NCI-H2107 treated with DMSO at 0.1 percent for 48 hours (cell line): ENCODE measurements around the gene CABP7.

Experiments
- DNase-seq: peaks from one replicate; lab custom pipeline; 2025; ENCODE audit not compliant: unreplicated experiment; lab: John Stamatoyannopoulos, UW

The CABP7 gene

DNA sequence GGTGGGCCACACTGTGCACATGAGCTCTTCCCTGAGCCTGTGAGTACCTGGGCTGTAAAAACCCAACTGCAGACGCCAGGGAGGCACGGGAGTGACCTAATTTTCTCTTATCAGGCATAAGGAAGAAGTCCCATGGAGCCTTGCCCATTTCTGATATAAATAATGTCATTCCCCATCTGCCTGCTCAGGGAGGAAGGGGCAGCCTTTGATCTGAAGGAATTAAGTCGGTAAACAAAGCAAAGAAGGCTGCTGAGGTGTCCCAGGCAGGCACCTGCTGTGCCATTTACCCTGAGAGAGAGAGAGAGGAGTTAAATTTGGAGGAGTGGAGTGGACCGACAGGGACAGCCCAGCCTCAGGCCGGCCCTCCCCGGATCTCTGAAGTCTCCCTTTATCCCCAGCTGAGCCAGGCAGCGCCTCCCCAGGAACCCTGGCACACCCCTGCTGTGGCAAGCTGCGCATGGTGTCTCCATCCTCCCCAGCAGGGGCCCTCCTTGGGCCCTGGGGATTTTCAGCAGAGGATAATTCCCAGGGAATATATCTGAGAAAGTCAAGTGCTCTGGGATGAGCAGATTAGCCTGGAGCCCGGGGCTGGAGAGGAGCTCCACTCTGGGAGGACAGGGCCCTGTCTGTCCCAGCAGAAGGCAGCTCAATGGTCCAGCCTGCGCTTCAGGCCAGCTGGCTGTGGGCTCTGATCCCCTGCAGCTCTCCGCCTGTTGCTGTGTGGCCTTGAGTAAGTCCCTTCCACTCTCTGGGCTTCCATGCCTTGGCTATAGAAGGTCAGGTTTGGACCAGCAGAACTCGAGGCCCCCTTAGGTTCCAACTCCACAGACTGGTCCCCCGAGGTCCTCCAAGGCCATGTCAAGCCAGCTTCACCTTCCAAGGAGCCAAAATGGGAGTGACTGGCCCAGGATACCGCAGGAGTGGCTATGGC is 17.5 kb upstream of the CABP7 start:
- DNase-seq = peak; percentile 8

DNA sequence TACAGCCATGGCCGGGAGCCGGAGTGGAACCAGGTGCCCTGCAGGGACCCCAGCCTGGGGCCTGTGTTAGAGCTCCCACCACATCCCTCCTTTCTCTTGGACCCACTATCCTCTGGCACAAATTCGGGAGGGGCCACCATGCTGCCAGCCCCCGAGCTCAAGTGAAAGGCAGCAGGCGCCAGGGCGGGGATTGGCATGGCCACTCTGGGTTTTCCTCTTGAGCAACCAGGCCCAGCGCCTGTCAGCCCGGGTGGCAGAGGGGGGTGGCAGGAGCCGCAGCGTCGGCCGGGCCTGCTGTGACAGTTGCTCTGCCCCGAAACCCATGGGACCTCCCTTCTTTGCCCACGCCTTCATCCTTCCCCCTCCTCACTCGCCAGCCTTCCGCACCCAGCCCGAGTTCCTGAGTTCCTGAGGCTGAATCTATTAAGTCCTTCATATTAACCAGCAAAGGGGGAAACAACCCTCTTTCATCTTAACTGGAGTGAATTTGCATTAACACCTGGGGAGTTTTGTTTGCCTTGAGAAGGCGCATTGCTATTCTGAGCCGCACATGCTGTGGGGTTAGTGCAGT is 16.8 kb upstream of the CABP7 start:
- peak; percentile 31 for DNase-seq

DNA sequence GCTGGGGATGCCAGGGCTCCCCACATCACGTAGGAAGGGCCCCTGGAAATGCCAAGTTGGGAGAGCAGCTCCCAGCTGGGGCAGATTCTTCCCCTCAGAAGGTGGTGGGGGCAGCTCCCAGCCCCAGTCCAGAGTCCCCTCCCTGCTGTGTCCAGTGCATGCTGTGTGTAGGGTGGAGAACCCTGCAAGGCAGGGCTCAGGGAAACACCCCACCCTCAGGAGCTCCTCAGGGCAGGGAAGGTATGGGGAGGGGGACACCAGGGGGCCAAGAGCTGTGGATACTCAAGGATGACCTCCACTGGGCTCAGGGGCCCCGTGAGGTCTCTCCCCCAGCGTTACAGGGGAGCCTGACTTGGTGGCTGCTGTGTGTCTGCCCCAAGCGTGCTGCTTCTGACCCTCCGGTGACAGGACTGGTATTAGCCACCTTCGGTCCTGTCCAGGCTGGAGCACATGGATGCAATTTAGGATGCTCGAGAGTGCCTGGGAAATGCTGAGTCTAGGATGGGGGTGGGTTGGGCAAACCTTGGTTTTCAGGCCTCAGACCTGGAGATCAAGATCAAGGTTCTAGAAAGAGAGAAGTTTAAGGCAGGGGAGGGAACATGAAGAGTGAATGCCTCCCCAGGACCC is 16.1 kb upstream of the CABP7 start:
- DNase-seq = no peak

DNA sequence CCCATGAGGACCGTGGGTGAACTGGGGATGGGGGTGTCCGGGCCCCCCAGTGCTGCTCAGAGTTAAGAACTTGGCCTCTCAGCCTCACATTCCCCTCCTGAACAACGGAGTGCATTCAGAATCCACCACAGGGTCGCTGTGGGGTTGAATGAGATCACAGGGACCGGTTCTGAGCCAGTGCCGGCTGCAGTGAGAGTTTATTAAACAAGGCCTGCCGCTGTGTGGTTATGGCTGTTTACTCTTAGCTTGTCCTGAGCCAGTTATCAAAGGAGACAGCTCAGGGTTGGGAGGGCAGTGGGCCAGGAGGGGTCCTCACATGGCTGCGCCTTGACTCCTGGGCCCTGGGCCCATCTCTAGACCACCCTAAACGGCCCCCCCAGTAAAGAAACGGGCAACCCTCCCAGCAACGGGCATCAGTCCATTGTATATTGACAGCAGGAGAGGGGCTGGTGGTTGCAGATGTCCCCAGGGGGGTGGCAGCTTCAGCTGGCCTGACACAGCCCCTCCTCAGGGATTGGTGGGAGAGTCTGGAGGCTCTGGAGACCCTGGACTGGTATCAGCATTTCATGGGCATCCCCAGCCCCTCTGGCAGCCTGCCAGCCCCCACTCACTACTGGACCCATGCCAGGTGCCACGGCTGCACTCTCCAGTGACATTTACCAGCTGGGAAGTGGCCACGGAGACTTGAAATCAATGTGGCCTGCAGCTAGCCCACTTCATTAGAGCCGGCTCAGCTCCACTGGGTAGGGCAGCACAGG is 15.1 kb upstream of the CABP7 start:
- DNase-seq = peak; percentile 39

DNA sequence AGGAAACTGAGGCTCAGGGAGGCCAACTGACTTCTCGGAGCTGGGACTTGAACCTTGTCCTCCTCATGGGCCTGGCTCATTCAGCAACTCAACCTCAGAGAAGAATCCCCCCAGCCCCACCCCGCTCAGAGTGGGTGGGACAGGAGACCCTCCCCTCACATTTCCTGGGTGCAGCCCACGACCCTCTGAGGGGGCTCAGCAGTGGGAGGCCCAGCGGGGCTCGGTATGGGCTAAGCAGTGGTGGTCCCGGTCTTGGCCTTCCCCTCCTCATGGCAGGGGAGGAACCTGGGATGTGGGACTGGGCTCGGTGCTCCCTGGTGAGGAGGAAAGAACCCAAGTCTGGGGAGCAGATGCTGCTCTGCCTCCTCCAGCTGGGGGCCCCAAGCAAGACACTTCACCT is 14.2 kb upstream of the CABP7 start:
- no peak for DNase-seq

DNA sequence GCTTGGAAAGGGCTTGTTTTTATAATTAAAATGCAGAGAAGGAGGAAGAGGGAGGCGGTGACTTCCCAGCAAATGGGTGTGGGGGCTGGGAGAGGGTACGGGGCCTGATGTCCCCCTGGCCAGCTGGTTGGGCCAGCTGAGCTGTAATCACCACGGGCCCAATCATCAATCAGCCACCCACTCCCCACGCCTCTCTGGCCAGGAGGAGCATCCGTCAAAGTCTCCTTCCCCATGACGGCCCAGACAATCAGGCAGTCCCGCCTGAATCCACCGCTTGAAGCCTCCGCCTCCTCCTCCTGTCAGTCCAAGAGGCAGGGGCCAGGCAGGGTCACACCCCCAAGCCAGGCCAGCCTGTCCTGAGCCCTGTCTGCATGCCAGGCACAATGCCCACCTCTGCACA is 13.3 kb upstream of the CABP7 start:
- DNase-seq = no peak

DNA sequence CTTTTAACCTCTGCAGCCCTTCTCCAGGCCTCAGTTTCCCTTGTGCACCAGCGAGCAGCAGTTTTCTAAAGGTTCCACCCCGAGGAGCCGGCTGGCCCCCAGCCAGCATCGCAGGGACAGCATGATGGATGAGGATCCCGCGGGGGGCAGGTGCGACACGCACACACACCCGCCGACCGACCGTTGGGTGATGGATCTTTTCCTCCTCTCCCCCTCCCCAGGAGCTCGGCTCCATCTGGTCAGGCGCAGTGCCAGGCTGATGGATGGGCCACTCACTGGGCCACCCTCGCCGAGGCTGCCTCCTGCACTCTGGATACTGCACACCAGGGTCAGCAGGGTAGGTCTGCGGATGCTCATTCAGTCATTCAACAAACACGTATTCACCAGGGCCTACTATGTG is 12.8 kb upstream of the CABP7 start:
- DNase-seq = no peak

DNA sequence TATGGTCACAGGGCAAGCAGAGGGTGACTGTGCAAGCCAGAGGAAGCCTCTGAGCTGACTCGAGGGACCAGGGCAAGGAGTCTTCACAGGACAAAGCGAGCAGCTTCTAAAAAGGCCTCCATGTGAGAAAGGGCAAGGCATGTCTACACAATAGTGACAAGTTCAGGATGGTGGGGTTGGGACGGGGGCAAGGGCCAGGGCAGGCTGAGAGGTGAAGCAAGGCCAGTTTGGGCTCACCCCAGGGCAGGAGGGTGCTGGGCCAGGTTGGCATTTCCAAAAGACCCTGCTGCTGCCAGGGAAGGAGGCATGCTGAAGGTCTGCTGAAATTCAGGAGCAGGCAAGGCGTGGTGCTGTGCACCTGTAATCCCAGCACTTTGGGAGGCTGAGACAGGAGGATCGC is 12.3 kb upstream of the CABP7 start:
- DNase-seq = no peak

DNA sequence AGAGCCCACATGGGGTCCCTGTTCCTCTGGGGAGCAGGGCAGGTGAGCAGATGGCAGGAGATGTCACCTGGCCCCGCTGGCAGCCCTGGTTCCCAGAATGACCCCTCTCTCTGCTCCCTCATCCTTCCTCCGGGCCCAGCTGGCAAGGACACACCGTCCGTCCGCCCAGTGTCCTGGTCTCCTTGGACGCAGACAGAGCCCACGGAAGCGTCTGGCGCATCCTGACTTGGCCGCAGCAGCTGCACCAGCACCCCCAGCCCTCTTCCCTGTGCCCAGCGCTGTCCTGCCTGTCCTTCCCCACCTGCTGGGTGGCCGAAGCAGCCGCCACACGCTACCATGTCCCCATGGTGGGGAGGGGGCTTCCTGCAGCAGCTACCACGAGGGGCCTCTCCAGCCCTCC is 9.6 kb upstream of the CABP7 start:
- DNase-seq = no peak

DNA sequence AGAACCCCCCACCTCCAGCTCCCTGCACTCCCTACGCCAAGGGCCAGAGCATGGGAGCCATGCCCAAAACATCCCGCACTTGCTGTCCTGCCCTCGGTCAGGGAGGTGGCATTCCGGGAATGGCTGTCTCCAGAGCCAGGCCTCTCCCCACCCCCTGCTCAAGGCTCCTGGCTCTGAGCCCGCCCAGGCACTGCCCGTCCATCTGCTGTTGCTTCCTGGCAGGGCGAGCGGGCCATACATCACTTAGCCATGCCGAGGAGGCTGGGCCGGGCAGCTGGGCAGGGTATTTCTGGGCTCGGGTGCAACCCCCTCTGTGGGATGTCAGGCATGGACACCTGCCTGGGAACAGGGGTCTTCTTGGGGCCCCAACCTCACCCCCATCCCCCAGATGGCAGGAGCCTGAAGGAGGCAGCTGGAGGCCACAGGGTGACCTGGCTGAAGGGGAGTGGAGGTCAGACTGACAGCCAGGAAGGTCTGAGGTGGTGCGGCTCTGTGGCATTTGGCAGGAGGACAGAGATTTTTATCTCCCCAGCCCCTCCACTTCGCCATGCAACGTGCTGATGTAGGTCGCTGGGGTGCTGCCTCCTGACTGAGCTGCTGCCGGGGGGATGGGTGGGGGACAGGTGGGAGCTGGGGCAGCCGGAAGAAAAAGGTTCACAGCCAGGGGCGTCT is 8.7 kb upstream of the CABP7 start:
- DNase-seq = no peak

DNA sequence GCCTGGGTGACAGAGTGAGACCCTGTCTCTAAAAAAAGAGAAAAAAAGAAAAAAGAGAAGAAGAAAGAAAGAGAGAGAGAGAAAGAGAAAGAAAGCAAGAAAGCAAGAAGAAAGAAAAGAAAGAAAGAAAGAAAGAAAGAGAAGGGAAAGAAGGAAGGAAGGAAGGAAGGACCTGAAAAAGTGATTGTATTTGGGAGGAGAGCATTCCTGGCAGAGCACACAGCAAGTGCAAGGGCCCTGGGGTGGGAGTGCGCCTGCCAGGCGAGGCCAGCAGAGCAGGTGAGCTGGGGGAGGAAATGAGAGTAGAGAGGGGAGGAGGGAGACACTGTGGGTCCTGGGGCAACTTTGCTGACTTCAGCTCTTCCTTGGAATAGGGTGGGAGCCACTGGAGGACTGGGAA is 7.7 kb upstream of the CABP7 start:
- DNase-seq = no peak

DNA sequence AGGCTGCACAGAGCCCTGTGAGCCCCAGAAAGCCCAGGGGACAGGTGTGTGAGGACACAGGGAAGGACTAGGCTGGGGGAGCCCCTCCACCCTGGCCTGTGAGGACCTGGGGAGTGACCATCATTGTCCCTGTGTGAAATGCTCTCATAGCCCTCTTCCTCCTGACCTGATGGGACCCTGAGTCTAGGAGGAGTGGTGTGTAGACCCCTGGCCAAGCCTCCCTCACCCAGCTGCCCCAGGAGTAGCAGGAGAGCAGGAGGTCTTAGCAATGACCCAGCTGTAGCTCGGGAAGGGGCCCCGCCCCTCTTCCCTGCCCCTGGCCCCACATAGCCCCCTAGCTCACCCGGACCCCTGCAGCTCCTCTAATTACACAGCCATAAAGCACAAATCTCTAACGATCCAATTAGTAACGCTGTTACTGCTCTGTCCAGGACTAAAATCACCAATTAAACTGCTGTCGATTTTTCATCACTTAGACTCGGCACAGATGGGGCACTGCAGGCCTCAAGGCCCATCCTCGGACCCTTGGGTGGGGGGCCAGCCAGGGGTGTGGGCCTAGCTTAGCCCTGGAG is 6.6 kb upstream of the CABP7 start:
- no peak for DNase-seq

DNA sequence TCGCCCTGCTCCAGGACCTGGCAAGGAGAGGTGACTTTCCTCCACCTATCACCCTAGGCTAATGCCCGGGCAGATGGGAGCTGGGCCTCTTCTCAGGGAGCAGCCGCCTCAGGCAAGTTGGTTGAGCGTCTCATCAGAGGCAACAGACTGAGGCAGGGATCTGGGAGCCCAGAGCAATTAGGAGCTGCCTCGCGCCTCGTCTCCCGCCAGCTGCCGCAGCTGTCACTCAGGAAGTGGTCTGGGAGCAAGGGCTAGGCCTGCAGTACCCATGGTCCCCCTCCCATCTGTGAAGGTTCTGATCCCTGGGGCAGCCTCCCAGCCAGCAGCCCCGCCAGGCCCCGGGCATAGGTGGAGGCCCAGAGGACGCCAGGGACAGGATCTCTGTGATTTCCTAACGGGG is 4.6 kb upstream of the CABP7 start:
- DNase-seq = no peak

DNA sequence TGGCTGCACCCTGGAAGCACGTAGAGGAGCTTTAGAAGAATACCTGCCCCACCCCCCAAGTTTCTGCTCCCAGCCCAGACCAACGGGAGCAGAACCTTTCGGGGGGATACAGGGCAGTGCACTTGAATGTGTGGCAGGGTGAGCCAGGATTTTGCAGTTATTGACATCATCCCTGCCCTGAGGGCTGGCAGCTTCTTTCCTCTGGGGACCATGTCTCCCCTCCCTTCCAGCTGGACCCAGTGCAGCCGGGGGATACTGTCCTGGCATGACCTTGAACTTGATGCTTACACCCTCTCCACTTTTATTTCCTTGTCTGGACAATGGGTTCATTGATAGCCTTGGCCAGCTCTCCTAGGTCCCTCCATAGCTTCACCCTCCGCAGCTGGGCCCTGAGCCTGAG is 4.1 kb upstream of the CABP7 start:
- DNase-seq = no peak

DNA sequence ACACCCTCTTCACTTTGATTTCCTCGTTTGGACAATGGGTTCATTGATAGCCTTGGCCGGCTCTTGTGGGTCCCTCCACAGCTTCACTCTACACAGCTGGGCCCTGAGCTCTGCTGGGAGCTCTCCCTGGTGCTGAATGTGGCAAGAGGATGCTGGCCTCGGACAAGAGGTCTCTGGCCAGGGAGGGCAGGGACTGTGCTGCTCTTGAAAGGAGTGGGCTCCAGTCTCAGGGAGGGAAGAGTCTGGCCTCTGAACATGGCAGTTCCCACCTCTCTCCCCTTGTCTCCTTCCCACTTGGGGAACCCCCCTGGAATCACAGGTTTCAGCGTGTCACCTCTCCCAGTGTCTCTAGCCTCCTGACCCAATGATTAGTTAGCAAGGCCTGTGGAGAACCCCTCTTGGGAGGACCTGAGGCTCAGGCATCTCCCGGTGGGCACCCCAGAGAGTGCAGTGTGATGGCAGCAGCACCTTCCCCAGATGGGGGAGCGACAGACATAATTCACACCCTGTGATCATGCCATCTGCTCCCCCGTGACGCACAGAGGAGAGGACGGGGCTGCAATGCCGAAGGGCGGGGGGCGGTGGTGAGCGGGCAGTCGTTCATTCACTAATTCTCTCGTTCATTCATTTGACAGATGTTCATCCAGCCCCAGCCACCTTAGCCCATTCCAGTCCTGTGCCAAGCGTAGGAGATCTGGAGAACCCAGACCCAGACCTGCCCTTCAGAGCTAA is 2.8 kb upstream of the CABP7 start:
- DNase-seq = no peak

DNA sequence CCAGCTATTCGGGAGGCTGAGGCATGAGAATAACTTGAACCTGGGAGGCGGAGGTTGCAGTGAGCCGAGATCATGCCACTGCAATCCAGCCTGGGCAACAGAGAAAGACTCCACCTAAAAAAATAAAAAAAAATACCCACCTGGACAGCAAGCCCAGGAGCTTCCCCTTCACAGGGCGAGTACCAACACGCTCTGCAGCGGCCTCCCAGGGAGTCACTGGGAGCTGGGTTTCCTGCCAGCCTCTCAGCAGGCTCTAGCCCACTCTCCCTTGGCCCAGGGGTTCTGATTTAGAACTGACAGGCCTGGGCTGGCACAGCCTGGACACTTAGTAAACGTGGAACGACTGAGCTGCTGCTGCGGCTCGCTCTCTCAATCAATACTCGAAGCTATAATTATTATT is 2.0 kb upstream of the CABP7 start:
- no peak for DNase-seq

DNA sequence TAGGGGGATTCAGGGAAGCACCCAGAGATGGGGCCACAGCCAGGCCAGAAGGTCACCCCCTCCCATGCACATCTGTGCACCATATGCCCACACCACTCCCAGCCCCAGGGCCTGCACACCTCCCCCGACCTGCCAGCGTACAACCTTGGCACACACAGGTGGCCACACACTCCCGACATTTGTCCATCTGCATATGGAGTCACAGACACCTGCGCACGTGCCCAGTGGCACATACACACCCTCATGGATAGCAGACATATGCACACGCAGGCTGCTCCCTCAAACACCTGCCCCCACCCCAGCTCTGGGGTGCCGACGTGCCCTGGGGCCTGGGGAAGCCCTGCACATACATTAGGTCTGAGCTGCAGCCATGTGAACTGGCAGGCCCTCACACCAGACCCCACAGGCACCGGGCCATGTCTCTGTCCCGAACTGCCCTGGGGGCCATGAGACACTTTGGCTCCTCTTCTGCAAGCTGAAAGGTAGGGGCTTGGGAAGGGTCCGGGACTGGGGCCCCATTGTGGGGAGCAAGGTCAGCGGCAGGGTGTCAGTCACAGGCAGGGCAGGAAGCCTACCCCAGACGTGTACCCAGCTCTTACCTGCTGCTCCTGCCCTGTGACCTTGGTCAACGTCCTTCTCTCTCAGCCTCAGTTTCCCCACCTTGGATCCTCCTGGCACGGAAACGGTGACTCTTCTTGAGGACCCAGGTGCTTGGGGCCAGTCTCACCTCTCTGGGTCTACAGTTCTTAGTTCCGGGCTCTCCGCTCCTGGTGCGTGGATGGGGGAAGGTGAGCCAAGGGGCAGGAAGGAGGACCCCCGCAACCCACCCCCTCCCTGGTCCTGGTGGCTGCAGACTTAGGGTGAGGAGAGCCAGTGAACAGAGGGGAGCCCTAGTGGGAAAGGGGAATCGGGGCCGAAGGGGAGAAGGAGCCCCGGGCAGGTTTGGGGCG is 579 bp upstream of the CABP7 start:
- no peak for DNase-seq

DNA sequence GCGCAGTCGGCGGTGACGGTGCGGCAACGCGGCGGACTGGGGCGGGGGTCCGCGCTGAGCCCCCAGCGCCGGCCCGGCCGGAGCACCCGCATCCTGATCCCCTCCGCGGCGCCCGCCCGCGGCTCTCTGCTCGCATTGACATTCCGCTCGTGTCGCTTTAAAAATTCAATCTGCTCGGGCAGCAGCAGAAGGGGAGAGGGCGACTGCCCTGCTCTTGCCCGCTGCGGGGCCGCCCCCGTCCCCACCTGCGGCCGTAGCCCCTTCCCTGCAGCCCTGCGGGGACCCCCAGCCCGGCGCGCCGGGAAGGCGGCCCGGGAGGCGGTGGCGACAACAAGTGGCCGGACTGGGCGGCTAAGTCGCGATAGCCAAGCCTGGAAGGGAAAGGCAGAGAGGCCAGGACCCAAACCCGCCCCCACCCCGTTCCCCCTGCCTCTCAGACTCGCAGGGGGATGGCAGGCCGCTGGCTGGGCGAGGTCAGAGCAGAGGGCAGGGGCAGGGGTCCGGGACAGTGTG is 1.1 kb downstream of the CABP7 start:
- no peak for DNase-seq

DNA sequence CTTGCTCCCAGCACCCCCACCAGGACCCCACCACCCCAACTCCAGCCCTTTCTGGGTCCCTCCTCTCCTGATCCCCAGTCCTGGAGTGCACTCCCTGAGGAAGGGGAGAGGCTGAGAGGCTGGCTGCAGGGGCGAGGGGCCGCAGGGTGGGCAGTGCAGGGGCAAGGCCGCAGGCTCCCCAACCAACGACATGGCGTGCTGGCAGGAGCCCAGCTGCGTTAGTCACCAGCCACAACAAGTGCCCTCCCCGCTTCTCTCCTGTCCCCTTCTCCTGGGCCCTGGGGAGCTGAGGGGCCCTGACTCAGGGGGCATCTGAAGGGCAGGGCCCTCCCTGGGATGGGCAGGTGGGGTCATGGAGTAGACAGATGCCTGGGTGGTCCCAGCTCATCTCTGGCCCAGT is 2.3 kb downstream of the CABP7 start:
- no peak for DNase-seq
